Measurements from ENCODE around the gene C13orf46.

C13orf46 gene

DNA sequence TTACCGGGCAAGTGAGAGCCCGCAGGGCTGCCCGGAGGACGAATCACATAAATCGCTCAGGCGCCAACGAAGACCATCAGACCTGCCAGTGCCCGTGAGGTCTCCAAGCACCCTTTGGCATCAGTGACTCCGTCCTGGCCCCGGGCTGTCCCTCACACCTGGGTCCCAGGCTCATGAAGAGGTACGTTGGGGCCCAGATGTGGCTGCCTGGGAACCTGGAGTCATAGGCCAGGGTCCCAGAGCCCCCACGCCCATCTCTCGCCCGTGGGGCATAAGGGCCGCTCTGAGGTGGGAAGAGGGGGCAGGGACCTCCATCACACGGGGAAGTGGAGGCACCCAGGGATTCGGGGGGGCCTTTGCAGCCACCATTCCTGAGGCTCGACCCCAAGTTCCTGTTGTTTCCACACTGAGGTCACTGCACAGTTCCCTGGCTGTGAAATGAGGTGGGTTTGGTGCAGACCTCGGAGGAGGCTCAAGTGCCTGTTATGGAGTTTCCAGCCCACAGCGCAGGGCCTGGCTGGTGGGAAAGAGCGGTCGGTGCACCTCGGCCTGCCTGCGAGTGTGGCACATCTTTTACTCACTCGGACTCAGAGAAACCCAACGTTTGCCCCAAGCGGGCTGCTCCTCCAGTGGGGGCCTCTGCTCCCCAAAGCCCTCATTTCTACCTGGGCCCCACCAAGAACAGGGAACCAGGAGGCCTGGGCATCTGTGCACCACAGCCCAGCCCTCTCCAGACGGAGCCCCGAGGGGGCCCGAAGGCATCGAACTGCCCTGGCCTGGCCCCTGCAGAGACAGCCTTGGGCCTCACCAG, 35.9 kb upstream of the C13orf46 start:
- no peak for DNase-seq

- no peak for DNase-seq
Measured at GRCh38 chr13:114008964-114009589, 35.2 kb upstream of the C13orf46 start.

- no peak for DNase-seq
Measured at GRCh38 chr13:114007566-114007965, 33.7 kb upstream of the C13orf46 start.

- DNase-seq = no peak
Measured at GRCh38 chr13:114005206-114005724, 31.4 kb upstream of the C13orf46 start.

DNA sequence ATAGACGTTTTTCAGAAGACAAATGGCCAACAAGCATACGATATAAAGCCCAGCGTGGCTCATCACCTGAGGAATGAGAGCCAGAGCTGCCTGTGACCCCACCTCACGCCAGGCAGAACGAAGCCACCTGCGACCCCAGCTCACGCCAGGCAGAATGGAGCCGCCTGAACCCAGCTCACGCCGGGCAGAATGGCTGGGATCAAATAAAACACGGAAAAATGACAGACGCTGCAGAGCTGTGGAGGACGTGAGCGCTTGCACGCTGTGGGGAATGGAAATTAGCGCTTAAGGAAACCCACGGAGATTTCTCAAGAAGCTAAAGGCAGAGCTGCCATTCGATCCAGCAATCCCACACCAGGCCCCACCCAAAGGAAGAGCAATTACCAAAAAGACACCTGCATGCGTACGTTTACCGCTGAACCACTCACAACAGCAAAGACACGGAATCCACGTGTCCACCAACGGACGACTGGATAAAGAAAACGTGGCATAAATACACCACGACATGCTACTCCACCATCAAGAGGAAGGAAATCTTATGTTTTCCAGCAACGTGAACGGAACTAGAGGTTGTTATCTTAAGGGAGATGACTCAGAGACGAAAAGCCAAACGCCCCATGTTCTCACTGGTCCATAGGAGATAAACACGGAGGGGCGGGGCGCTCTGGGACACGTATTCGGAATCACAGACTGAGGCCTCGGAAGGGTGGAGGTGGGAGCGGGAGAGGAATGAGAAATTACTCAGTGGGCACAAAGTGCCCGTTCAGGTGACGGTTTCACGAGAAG, 30.7 kb upstream of the C13orf46 start:
- DNase-seq = no peak

- no peak for DNase-seq
Measured at GRCh38 chr13:114002771-114003321, 29.0 kb upstream of the C13orf46 start.

GRCh38 chr13:114002009-114002544, 28.2 kb upstream of the C13orf46 start:
- no peak for DNase-seq

GRCh38 chr13:114001331-114002008, 27.6 kb upstream of the C13orf46 start:
- DNase-seq = no peak

GRCh38 chr13:114000151-114001040, 26.5 kb upstream of the C13orf46 start:
- DNase-seq = no peak

- DNase-seq = no peak
Measured at GRCh38 chr13:113999618-113999910, 25.7 kb upstream of the C13orf46 start.

DNA sequence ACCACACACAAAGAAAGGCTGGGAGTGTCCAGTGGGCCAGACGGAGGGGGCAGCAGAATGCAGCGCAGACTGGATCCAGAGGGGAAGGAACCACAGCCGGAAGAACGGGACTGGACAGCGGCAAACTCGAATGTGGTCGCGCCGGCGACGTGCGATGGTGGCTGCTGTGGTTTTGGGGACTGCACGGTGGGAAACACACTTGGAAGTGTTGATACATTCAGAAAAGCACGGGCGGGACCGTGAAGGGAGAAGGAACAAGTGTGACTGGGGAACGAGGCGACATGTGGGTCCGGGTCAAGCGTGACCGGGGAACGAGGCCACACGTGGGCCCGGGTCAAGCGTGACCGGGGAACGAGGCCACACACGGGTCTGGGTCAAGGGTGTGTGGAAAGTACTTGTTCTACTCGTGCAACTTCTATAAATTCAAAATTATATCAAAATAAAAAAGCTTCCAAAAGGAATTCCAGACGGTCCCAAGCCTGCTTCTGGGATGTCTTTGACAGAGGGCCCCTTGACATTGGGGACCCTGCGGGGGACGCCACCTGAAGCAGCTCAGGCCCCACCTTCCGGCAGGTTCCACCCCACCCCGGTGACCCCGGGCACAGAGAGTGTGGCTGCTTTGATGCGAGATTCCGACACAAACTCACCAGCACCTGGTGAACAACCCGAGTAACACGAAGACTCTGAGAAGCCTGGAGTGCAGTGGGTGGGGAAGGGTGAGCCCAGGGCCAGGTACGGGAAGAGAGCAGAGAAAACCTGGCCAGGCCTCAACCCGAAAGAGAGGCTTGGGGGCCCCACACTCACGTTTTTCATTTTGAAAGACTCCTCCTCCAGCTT, 25.1 kb upstream of the C13orf46 start:
- no peak for DNase-seq

- DNase-seq = no peak
Measured at GRCh38 chr13:113997845-113998751, 24.2 kb upstream of the C13orf46 start.

GRCh38 chr13:113996912-113997745, 23.3 kb upstream of the C13orf46 start:
- DNase-seq = no peak

GRCh38 chr13:113996081-113996911, 22.4 kb upstream of the C13orf46 start:
- no peak for DNase-seq

DNA sequence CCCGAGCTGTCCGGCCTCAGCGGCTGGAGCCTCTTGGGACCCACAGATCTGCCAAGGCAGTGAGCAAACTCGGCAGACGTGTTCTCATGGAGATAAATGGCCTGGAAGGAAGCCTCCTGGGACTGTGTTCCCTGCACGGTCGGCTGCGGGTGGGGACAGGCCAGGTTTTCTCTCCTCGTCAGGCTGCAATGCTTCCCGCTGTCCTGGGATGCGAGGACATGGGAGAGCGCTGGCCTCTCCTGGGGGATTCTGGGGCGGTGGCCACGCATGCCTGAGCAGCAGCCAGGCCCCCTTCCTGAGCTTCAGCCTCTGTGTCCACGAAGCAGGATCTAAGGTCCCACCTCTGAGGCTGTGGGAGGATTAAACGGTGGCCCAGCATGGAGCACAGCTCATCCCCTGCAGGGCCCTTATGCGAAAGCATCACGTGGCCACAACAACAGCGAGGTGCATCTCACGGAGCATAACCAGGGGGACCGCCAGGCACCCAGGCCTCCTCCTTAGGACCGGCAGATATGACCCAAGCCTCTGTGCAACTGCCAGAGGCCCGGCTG, 21.2 kb upstream of the C13orf46 start:
- DNase-seq = no peak

DNA sequence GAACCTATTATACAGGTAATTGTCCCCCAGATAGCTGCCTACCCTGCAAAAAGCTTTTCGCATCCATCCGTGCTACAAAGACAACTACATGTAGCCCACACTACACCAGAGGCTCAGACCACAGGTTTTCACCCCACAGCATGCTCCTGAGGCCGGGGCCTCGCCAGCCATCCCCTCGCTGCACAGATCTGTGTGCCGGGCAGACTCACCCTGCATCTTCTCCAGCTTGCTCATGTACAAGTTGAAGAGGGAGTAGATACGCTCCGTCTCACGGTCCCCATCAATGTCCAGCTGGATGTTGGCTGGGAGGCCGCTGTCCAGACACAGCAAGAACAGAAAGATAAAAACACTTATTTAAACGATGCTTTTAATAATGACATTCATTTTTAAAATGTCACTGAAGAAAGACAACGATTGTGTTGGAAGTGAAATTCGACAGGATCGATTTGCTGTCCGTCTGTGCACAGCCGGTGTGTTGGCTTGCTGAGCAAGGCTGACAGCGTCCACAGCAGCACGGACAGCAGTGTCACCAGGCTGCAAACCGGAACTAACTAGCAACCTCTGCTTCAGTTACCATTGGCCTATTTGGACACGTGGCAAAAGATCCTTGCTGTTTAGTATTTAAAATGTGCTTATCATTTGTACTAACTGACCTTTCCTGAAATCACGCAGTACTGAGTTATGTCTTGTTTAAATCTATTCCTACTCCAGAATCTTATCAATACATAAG, 18.6 kb upstream of the C13orf46 start:
- no peak for DNase-seq
